ENCODE data around the gene XPA.

Gene XPA

GRCh38 chr9:97647996-97648395 is 49.1 kb downstream of the XPA start:
- DNase-seq: no peak

DNA sequence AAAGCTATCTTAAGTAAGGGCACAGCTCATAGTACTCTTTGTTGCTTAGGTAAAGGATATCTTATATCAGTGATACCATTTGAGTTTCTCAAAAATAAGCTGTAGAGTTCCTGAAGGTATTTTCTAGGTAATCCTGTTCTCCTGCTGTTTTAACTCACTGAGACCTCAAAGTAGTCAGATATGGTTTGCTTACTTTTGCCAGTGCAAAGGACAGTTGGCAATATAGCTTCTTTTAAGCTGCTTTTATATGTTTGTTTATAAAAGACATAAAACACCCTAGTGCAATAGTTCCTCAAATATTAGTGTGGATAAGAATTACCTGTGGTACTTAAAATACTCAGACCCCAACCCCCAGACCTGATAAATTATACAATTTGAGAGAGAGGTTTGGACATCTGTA is 51.4 kb downstream of the XPA start:
- DNase-seq: no peak

DNA sequence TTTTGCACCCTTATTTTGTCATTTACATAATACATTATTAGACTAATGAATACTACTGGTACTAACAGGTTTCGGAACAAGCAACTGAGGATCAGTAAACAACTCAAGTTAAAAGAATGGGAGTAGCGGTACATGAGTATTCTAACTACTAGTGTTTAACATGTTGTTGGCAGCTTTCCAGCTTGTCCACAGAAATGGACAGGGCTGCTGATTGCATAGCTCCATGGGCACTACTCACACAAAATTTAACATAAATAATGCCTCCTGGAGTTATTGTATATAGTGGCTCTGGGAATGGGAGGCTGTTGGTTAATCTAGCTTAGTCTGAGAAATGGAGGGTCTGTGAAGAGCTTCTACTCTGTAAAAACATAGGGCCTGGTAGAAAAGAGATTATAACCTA is 56.8 kb downstream of the XPA start:
- DNase-seq: no peak

DNA sequence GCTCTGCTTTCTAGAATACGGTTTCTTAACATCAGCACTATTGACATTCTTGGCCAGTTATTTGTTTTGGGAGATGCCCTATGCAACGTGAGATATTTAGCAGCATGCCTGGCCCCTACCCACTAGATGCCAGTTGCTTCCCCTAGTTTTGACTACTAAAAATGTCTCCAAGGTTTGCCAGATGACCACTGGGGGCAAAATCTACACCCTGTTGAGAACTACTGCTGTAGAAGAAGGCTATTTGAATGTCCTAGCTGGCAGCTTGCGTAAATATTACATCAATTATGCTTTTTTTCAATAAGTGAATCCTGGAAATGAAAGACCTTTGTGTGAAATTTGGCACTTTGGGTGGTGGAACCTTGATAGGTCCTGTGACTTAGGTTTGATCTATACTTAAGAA is 58.5 kb downstream of the XPA start:
- no peak for DNase-seq

GRCh38 chr9:97636903-97637302 is 60.2 kb downstream of the XPA start:
- no peak for DNase-seq

GRCh38 chr9:97635026-97635425 is 62.1 kb downstream of the XPA start:
- no peak for DNase-seq

DNA sequence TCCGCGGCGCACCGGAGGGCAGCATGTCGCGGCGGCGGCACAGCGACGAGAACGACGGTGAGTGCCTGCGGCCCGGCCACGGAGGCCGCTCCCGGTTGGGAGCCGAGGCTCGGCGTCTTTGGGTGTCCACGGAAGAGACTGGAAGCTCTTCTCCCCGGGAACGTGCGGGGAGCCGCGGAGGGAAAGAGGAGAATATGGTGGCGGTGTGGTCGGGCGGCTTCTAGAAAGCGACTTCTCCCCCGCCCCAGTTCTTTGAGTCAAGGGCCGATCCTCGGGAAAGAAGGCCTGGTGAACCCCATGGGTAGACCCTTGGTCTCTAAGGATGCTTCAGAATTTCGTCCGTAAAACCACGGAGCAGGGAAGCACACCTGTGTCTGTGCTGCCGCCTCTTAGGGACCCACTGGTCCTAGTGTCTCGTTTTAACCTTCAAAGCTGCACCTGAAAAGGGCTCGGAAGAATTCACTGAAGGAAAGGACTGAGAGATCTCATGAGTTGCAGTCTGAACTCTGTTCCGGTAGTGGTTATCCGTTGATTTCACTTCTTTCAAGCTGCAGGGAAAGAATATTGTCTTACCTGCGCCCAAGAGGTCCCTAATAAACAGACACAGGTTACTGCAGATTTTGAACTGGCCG is 63.2 kb downstream of the XPA start:
- peak; percentile 17 for DNase-seq

DNA sequence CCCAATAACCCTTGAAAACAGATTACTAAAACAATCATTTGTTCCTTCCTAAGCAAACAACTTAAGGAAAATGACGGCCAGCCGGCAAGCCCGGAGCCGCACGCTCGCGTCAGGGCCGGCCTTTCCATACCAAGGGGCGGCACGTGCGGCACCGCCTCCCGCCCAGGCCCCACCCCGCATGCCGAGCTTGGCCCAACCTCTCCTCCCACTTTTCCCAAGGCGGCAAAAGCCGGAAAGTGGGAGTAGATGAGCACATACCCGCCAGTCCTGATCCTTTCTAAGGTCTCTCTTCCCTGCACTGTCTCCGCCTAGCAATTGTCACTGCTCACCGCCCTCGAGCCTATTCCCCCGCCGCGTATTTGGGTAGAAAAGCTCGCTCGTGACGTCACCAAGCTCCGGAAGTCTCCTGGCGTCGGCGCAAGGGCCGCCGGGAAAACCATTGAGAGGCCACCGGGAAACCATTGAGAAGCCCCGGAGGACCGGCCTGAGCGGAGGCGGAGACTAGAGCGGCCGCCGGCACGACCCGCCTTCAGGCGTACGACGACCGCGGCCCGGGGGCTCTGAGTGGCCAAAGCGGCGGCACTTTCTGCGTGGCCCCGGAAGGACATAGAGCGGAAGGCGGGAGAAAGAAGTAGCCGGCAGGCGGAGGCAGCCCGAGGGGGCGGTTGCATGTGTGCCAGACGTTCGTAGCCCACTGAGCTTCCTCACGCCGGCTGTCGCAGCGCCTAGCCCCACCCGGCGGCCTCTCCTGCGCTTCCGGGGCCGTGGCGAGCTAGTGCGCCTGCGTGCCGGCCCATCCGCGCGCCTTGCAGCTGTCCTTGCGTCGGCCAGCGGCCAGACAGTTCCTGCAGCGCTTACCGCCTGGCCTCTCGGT is 63.9 kb downstream of the XPA start, which contains the start of the genes NCBP1 and TSTD2:
TSS of gene NCBP1 (plus strand) at position 837 of the 874 bp plus-strand sequence. CDS start 61 bp downstream, outside the sequence.
TSS of gene TSTD2 (minus strand) at position 384 of the 874 bp plus-strand sequence. CDS start 5,806 bp downstream, outside the sequence.
- peak; percentile 97 for DNase-seq

- no peak for DNase-seq
Observed at GRCh38 chr9:97632248-97632984, 64.7 kb downstream of the XPA start.

DNA sequence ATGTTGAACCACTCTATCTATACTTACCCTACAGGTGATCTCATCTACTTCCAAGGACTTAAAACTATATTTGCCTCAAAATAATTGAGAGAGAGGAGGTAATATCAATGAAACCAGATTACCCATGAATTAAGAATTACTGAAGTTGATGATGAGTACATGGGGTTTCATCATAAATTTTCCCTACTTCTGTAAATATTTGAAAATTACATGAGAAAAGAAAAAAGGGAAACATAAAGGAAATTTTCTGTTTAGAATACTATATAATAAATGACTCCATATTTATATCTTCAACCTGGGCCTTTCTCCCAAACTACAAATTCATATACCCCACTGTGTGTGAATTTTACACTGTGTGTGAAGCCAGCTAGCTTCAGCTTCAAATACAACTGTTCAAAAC is 66.5 kb downstream of the XPA start:
- DNase-seq: no peak

- no peak for DNase-seq
Observed at GRCh38 chr9:97629156-97629555, 68.0 kb downstream of the XPA start.

DNA sequence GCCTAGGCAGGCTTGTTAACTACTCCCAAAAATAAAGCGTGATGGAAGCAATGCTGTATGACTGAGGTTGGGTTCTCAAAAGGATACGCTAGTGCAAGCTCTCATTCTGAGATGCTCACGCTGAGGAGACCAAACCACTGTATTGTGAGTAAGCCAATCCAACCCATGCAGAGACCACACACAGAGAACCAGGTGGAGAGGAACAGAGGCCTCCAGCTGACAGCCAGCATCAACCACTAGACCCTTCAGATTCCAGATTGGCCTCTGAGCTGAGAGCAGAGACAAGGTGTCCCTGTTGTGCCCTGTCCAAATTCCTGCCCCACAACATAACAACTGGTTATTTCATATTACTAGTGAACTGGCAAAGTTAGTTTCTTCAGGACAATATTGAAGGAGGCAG is 68.5 kb downstream of the XPA start:
- no peak for DNase-seq

DNA sequence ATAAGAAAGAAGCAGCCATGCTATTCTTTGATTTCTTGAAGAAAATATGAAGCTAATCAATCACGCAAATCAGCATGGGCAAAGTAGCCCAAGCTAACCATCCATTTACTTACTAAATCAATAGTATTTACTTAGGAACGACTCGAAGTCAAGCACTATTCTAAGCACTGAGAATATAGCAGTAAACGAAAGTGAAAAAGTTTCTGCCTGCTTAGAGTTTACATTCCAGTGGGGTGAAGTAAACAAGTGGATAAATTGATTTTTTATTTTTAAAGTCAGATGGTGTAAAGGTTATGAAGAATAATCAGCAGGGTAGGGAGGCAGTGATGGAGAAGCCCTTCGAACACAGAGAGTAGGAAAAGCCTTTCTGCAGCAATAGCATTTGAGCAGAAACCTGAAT is 69.5 kb downstream of the XPA start:
- DNase-seq: no peak

DNA sequence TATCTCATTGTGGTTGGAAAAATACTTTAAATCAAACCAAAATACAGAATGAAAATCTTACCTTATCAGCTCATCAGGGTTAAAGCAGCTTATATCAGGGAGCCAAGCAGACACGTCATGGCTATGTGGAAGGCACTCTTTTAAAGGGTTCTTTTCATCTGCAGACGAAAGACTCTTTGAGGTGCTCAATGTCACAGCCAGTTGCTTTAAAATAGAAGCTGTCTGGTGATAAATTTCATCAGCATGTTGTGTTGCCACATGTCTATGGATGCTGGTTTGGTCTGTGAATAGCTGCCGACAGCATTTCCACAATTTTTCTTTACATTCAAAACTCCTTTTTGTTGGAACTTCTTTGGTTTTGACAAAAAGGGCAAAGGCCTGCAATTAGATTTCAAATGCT is 71.5 kb downstream of the XPA start:
- DNase-seq: no peak

Measured in central memory CD4-positive, alpha-beta T cell (primary cell).